Tongue (tissue), 2 donors: Measurements from ENCODE around the gene PRDM16. TPM values are rescaled to one million over a fixed set of nuclear protein-coding genes. Genes with fewer than 3 reads are reported as not detected.

Experiments used
- DNase-seq: peaks from one replicate; pipeline ENCODE4 v3.0.0-alpha.2; 2015
- total RNA-seq: library from RNA; depleted of rRNA; stranded (reverse); fragments of >200 nt; gene quantifications from one replicate; pipeline ENCODE4 v1.2.3, GENCODE V29; 2014

PRDM16 gene
- total RNA-seq, 1 donor from 2014 or later, result 1.6 TPM

- DNase-seq, result peak; percentile 34
Observed at GRCh38 chr1:3454811-3455618, 386.0 kb downstream of the PRDM16 start.

- no peak for DNase-seq
Observed at GRCh38 chr1:3455670-3456448, 386.9 kb downstream of the PRDM16 start.

GRCh38 chr1:3456449-3456963 is 387.5 kb downstream of the PRDM16 start:
- no peak for DNase-seq

GRCh38 chr1:3456964-3457909 is 388.2 kb downstream of the PRDM16 start:
- no peak for DNase-seq

- DNase-seq, result peak; percentile 82
Observed at GRCh38 chr1:3457910-3458883, 389.2 kb downstream of the PRDM16 start.

GRCh38 chr1:3459051-3459908 is 390.3 kb downstream of the PRDM16 start:
- no peak for DNase-seq

GRCh38 chr1:3459940-3460671 is 391.1 kb downstream of the PRDM16 start:
- peak; percentile 46 for DNase-seq

- DNase-seq, result no peak
Observed at GRCh38 chr1:3460672-3461131, 391.7 kb downstream of the PRDM16 start.

- DNase-seq, result no peak
Observed at GRCh38 chr1:3461238-3461933, 392.4 kb downstream of the PRDM16 start.

- no peak for DNase-seq
Observed at GRCh38 chr1:3461934-3462275, 392.9 kb downstream of the PRDM16 start.

- no peak for DNase-seq
Observed at GRCh38 chr1:3462356-3463012, 393.5 kb downstream of the PRDM16 start.

- no peak for DNase-seq
Observed at GRCh38 chr1:3463013-3463385, 394.0 kb downstream of the PRDM16 start.

GRCh38 chr1:3463408-3463863 is 394.4 kb downstream of the PRDM16 start:
- no peak for DNase-seq

- no peak for DNase-seq
Observed at GRCh38 chr1:3463891-3464648, 395.1 kb downstream of the PRDM16 start.

GRCh38 chr1:3464649-3465025 is 395.6 kb downstream of the PRDM16 start:
- DNase-seq, result no peak

- DNase-seq, result no peak
Observed at GRCh38 chr1:3465091-3465934, 396.3 kb downstream of the PRDM16 start.
